Parathyroid adenoma (tissue), 2 donors: ENCODE data around the gene NPAS3.

Experiments used
- H2AFZ ChIP-seq: fragments of 300-600 bp; sonication (generic); one replicate; pipeline ENCODE4 v1.7.0; 2017; ENCODE audit warnings: antibody characterized with exemption, mild to moderate bottlenecking
- H3K27ac ChIP-seq: fragments of 300-600 bp; sonication (generic); one replicate; pipeline ENCODE4 v1.7.0; 2017
- H3K27me3 ChIP-seq: fragments of 300-600 bp; sonication (generic); one replicate; pipeline ENCODE4 v1.7.0; 2017; ENCODE audit warnings: low read length; ENCODE audit not compliant: control insufficient read depth, insufficient read depth
- H3K36me3 ChIP-seq: fragments of 300-600 bp; sonication (generic); one replicate; pipeline ENCODE4 v1.7.0; 2017; ENCODE audit warnings: low read length; ENCODE audit not compliant: control insufficient read depth, insufficient read depth
- H3K4me1 ChIP-seq: fragments of 300-600 bp; sonication (generic); one replicate; pipeline ENCODE4 v1.7.0; 2017; ENCODE audit warnings: control low read depth
- H3K4me2 ChIP-seq: fragments of 300-600 bp; sonication (generic); one replicate; pipeline ENCODE4 v1.7.0; 2017; ENCODE audit warnings: low read length
- H3K4me3 ChIP-seq: fragments of 300-600 bp; sonication (generic); one replicate; pipeline ENCODE4 v1.7.0; 2017; ENCODE audit warnings: low read depth, low read length
- H3K79me2 ChIP-seq: fragments of 300-600 bp; sonication (generic); one replicate; pipeline ENCODE4 v1.7.0; 2017; ENCODE audit warnings: control low read depth
- H3K9ac ChIP-seq: fragments of 300-600 bp; sonication (generic); one replicate; pipeline ENCODE4 v1.7.0; 2017; ENCODE audit warnings: mild to moderate bottlenecking
- H3K9me3 ChIP-seq: fragments of 300-600 bp; sonication (generic); one replicate; pipeline ENCODE4 v1.7.0; 2017; ENCODE audit warnings: low read length; ENCODE audit not compliant: control insufficient read depth
- CTCF ChIP-seq: fragments of 300-600 bp; sonication (generic); IDR thresholded peaks from one replicate; pipeline ENCODE4 v1.7.0; 2017; ENCODE audit warnings: antibody characterized with exemption, mild to moderate bottlenecking
- donor health status: primary hyperparathyroidism.

NPAS3 gene

GRCh38 chr14:33806905-33807304 is 868.2 kb downstream of the NPAS3 start:
- H3K36me3 ChIP-seq, result no peaks in the 10 kb centered on the region
- no peak for TF ChIP-seq CTCF
- H3K4me1 ChIP-seq, result no peaks in the 10 kb centered on the region
- no peak overlapping the region for H2AFZ ChIP-seq
- H3K27ac ChIP-seq, result no peak overlapping the region
- no peaks in the 10 kb centered on the region for H3K79me2 ChIP-seq
- no peaks in the 10 kb centered on the region for H3K27me3 ChIP-seq
- H3K9ac ChIP-seq, result no peak overlapping the region
- H3K9me3 ChIP-seq, result no peaks in the 10 kb centered on the region
- H3K4me2 ChIP-seq, result no peak overlapping the region
- H3K4me3 ChIP-seq, result no peak overlapping the region

GRCh38 chr14:33808187-33808586 is 869.5 kb downstream of the NPAS3 start:
- Histone ChIP-seq H3K79me2 (no peaks in the 10 kb centered on the region), H2AFZ (no peak overlapping the region), H3K4me2 (no peak overlapping the region), H3K27me3 (no peaks in the 10 kb centered on the region), H3K9me3 (no peaks in the 10 kb centered on the region), H3K4me1 (no peaks in the 10 kb centered on the region), H3K27ac (no peak overlapping the region), H3K36me3 (no peaks in the 10 kb centered on the region), H3K9ac (no peak overlapping the region), H3K4me3 (no peak overlapping the region)
- no peak for TF ChIP-seq CTCF

- Histone ChIP-seq H3K27ac (no peak overlapping the region), H3K4me3 (no peak overlapping the region), H3K9ac (no peak overlapping the region), H3K36me3 (no peaks in the 10 kb centered on the region), H3K79me2 (no peaks in the 10 kb centered on the region), H2AFZ (no peak overlapping the region), H3K9me3 (no peaks in the 10 kb centered on the region), H3K4me2 (no peak overlapping the region), H3K4me1 (no peaks in the 10 kb centered on the region), H3K27me3 (no peaks in the 10 kb centered on the region)
- TF ChIP-seq CTCF, result no peak
These were observed 870.8 kb downstream of the NPAS3 start for GRCh38 chr14:33809396-33809981.

DNA sequence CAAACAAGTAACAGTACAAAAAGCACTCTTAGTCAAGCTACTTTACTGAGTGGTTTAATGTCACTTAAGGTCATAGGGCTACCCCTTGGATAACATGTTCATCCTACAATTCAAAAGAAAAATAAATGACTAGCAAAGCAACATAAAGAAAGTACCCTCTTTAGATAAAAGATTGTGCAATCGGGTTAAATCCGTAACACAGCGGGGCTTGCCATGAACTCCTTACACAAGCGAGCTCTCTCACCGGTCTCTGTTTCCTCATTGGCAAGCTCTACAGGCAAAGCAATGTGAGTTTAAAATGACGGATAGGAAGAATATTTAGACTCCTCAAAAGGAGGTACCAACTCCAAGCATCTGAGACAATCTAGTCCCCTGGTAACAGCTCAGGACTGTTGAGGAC is 871.6 kb downstream of the NPAS3 start:
- Histone ChIP-seq H3K4me2 (no peak overlapping the region), H3K9me3 (no peaks in the 10 kb centered on the region), H3K36me3 (no peaks in the 10 kb centered on the region), H2AFZ (no peak overlapping the region), H3K4me1 (no peaks in the 10 kb centered on the region), H3K27ac (no peak overlapping the region), H3K4me3 (no peak overlapping the region), H3K9ac (no peak overlapping the region), H3K79me2 (no peaks in the 10 kb centered on the region), H3K27me3 (no peaks in the 10 kb centered on the region)
- no peak for TF ChIP-seq CTCF

GRCh38 chr14:33811721-33812120 is 873.0 kb downstream of the NPAS3 start:
- Histone ChIP-seq H3K4me3 (no peak overlapping the region), H3K79me2 (no peaks in the 10 kb centered on the region), H3K4me1 (no peaks in the 10 kb centered on the region), H3K9me3 (no peaks in the 10 kb centered on the region), H3K27me3 (no peaks in the 10 kb centered on the region), H2AFZ (no peak overlapping the region), H3K4me2 (no peak overlapping the region), H3K9ac (no peak overlapping the region), H3K27ac (no peak overlapping the region), H3K36me3 (no peaks in the 10 kb centered on the region)
- TF ChIP-seq CTCF, result no peak
